Endodermal cell (in vitro differentiated cells): Measurements from ENCODE around the gene ABLIM2. TPM values are rescaled to one million over a fixed set of nuclear protein-coding genes. Genes with fewer than 3 reads are reported as not detected.
"Not testable (repeated sequence)": the region's sequence is repeated elsewhere in the genome, so short reads cannot be mapped to it uniquely, and the experiment has no call there.

Source experiments
- DNase-seq: peaks from one replicate; pipeline ENCODE4 v3.0.0-alpha.2; 2017
- H3K27ac ChIP-seq: 2 replicates; pipeline ENCODE4 v1.5.1; 2013; ENCODE audit warnings: mild to moderate bottlenecking, low read depth, low read length, moderate library complexity
- H3K27me3 ChIP-seq: 2 replicates; pipeline ENCODE4 v1.6.1; 2013; ENCODE audit warnings: mild to moderate bottlenecking, low read length, moderate library complexity; ENCODE audit not compliant: insufficient read depth, control insufficient read depth, poor library complexity, severe bottlenecking
- H3K36me3 ChIP-seq: 2 replicates; pipeline ENCODE4 v1.7.0; 2013; ENCODE audit warnings: mild to moderate bottlenecking, low read length, moderate library complexity; ENCODE audit not compliant: control insufficient read depth, insufficient read depth
- H3K4me1 ChIP-seq: one replicate; pipeline ENCODE4 v1.7.0; 2013; ENCODE audit warnings: low read length; ENCODE audit not compliant: control insufficient read depth, insufficient read depth
- H3K4me3 ChIP-seq: 2 replicates; pipeline ENCODE4 v1.5.1; 2013; ENCODE audit warnings: mild to moderate bottlenecking, low read length, moderate library complexity
- H3K9ac ChIP-seq: 2 replicates; pipeline ENCODE4 v1.6.1; 2013; ENCODE audit warnings: mild to moderate bottlenecking, low read length, moderate library complexity; ENCODE audit not compliant: poor library complexity, severe bottlenecking; ENCODE audit errors: extremely low read depth
- H3K9me3 ChIP-seq: 2 replicates; pipeline ENCODE4 v1.6.1; 2013; ENCODE audit warnings: mild to moderate bottlenecking, low read length, moderate library complexity; ENCODE audit not compliant: control insufficient read depth
- H3K27ac Mint-ChIP-seq: 2 replicates; pipeline ENCODE4 v1.8.0; 2020; ENCODE audit warnings: mixed read lengths
- H3K27me3 Mint-ChIP-seq: 2 replicates; pipeline ENCODE4 v1.8.0; 2021; ENCODE audit warnings: mild to moderate bottlenecking, mixed read lengths; ENCODE audit not compliant: insufficient read depth
- H3K36me3 Mint-ChIP-seq: 2 replicates; pipeline ENCODE4 v1.8.0; 2020; ENCODE audit warnings: low read depth, mixed read lengths
- H3K4me1 Mint-ChIP-seq: 2 replicates; pipeline ENCODE4 v1.8.0; 2020; ENCODE audit warnings: mixed read lengths
- H3K4me3 Mint-ChIP-seq: 2 replicates; pipeline ENCODE4 v1.8.0; 2020; ENCODE audit warnings: mild to moderate bottlenecking, moderate library complexity, mixed read lengths
- H3K9me3 Mint-ChIP-seq: 2 replicates; pipeline ENCODE4 v1.8.0; 2020; ENCODE audit warnings: mild to moderate bottlenecking, mixed read lengths
- WGBS, 2 experiments: methylation state at CpG; one replicate each; pipeline versions ENCODE4 v1.1.5 to v1.1.7; 2013; ENCODE audit warnings: missing lambda C conversion rate in 2 of 2, mixed read lengths in 1 of 2; ENCODE audit not compliant: insufficient coverage in 1 of 2, insufficient read length in 1 of 2; 5-methylcytosine and 5-hydroxymethylcytosine counted together
- total RNA-seq, 2 donors: library from RNA; stranded (reverse); fragmentation: NEBNext Ultra II Directional in 1 of 2; extraction: Animal tissue kit (Norgen Biotek cat#: 25700) in 1 of 2; gene quantifications; 2 replicates in 1 of 2; 3 replicates in 1 of 2; pipeline ENCODE4 v1.2.1, GENCODE V29; 2021
- TF ChIP-seq, protein P1 (sequence below): fragments of 200-600 bp; sonication (generic); conservative IDR thresholded peaks from 2 replicates; pipeline ENCODE4 v1.5.0; 2021; ENCODE audit warnings: antibody characterized with exemption, mild to moderate bottlenecking

The ABLIM2 gene
- total RNA-seq, 2 donors from 2014 or later: 0.35 to 1.6 TPM

DNA sequence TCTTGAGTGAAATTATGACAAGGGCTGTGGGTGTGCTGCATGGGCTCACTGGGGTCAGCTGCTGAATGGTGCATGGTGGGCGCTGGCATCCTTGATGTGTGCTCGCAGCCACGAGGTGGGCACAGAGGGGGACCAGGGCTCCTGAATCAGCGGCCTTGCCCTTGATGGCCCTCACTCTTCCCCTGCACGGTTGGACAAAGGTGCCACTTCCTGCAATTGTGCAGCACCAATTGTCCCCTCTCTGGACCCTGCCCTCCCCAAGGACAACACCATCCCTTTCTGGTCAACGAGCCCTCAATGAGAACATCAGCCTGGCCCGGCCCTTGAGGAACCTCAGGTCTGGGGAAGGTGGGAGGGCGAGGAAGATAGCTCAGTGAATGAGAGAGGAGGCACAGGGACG, 16.1 kb downstream of the ABLIM2 start:
- TF ChIP-seq, protein P1, sequence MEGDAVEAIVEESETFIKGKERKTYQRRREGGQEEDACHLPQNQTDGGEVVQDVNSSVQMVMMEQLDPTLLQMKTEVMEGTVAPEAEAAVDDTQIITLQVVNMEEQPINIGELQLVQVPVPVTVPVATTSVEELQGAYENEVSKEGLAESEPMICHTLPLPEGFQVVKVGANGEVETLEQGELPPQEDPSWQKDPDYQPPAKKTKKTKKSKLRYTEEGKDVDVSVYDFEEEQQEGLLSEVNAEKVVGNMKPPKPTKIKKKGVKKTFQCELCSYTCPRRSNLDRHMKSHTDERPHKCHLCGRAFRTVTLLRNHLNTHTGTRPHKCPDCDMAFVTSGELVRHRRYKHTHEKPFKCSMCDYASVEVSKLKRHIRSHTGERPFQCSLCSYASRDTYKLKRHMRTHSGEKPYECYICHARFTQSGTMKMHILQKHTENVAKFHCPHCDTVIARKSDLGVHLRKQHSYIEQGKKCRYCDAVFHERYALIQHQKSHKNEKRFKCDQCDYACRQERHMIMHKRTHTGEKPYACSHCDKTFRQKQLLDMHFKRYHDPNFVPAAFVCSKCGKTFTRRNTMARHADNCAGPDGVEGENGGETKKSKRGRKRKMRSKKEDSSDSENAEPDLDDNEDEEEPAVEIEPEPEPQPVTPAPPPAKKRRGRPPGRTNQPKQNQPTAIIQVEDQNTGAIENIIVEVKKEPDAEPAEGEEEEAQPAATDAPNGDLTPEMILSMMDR: no peak
- no peaks in the 10 kb centered on the region for H3K9me3 ChIP-seq
- no peaks in the 10 kb centered on the region for H3K27me3 ChIP-seq
- Mint-ChIP-seq H3K9me3 (peaks cover 11% of the 10 kb centered on the region), H3K4me3 (no peak overlapping the region), H3K27ac (no peak overlapping the region), H3K4me1 (peaks cover 7% of the 10 kb centered on the region), H3K27me3 (no peaks in the 10 kb centered on the region), H3K36me3 (no peaks in the 10 kb centered on the region)
- no peaks in the 10 kb centered on the region for H3K4me1 ChIP-seq
- DNase-seq: no peak
- no peaks in the 10 kb centered on the region for H3K36me3 ChIP-seq
- no peak overlapping the region for H3K4me3 ChIP-seq
- no peak overlapping the region for H3K27ac ChIP-seq
- WGBS, 2 experiments: 87 to 91% methylated on average over 5 to 9 of the region's 9 CpGs
- no peak overlapping the region for H3K9ac ChIP-seq

DNA sequence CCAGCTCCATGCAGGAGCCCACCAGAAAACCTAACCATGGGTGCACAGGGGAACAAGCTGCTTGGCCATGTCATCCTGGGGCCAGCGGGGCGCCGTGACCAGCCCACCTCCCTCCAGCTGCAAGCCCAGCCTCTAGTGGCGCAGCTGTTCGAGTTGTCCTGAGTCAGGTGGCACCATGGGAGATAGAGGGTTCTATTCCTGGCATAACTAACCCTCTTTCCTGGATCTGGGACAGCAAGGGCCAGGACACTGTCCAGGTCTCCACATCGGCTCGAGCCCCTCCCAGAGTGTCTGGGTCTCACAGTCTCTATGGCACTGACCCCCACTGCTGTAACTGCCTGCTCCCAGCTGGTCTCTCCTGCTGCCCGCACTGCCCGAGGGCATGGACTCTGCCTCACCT, 16.7 kb downstream of the ABLIM2 start:
- no peak overlapping the region for H3K4me3 Mint-ChIP-seq
- WGBS, 2 experiments: 93 to 96% methylated on average over 6 to 9 of the region's 9 CpGs
- H3K27me3 Mint-ChIP-seq: no peaks in the 10 kb centered on the region

DNA sequence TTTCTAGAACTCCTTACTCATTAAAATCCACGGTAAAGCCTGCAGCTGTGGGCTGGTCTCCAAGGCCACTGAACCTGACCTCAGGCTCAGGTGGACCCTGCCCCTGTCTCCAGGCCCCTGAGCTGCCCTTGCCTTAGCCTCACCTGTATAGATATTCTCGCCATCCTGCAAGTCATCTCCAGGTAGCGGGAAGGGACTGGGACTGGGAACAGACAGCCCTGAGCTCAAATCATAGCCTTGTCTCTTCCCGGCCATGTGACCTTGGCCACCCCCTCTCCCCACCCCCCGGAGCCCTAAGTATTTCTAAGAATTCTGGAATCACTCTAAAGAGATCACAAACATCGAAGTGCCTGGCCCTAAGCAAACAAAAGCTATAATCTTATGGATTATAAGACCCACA, 17.7 kb downstream of the ABLIM2 start:
- Histone ChIP-seq H3K36me3 (no peaks in the 10 kb centered on the region), H3K27ac (no peak overlapping the region), H3K27me3 (no peaks in the 10 kb centered on the region), H3K4me1 (no peaks in the 10 kb centered on the region), H3K9me3 (no peaks in the 10 kb centered on the region), H3K4me3 (no peak overlapping the region), H3K9ac (no peak overlapping the region)
- H3K36me3 Mint-ChIP-seq: no peaks in the 10 kb centered on the region
- no peak overlapping the region for H3K27ac Mint-ChIP-seq
- no peaks in the 10 kb centered on the region for H3K4me1 Mint-ChIP-seq
- H3K4me3 Mint-ChIP-seq: no peak overlapping the region
- no peak for DNase-seq
- WGBS, 2 experiments: 90 to 91% methylated on average over 4 to 6 of the region's 6 CpGs
- H3K9me3 Mint-ChIP-seq: peaks cover 11% of the 10 kb centered on the region
- TF ChIP-seq, protein P1: no peak
- no peaks in the 10 kb centered on the region for H3K27me3 Mint-ChIP-seq

More for the DNA sequence above, 16.7 kb downstream of the ABLIM2 start:
- Histone ChIP-seq H3K4me1 (no peaks in the 10 kb centered on the region), H3K9me3 (no peaks in the 10 kb centered on the region), H3K36me3 (no peaks in the 10 kb centered on the region), H3K27ac (no peak overlapping the region), H3K9ac (no peak overlapping the region), H3K27me3 (no peaks in the 10 kb centered on the region), H3K4me3 (no peak overlapping the region)
- no peaks in the 10 kb centered on the region for H3K36me3 Mint-ChIP-seq
- peaks cover under 1% of the 10 kb centered on the region for H3K4me1 Mint-ChIP-seq
- peaks cover 11% of the 10 kb centered on the region for H3K9me3 Mint-ChIP-seq
- DNase-seq: no peak
- TF ChIP-seq, protein P1: no peak
- H3K27ac Mint-ChIP-seq: no peak overlapping the region

DNA sequence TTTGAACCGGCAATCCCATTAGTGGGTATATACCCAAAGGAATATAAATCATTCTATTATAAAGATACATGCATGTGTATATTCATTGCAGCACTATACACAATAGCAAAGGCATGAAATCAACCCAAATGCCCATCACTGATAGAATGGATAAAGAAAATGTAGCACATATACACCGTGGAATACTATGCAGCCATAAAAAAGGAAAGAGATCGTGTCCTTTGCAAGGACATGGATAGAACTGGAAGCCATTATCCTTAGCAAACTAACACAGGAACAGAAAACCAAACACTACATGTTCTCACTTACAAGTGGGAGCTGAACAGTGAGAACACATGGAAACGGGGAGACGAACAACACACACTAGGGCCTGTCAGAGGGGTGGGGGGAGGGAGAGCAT, 18.9 kb downstream of the ABLIM2 start:
- H3K27me3 Mint-ChIP-seq, H3K9me3 ChIP-seq, H3K4me3 ChIP-seq, DNase-seq, H3K9ac ChIP-seq, H3K4me1 Mint-ChIP-seq, H3K27ac ChIP-seq, H3K4me3 Mint-ChIP-seq, H3K27ac Mint-ChIP-seq, H3K27me3 ChIP-seq, H3K36me3 Mint-ChIP-seq, H3K36me3 ChIP-seq, H3K4me1 ChIP-seq: not testable (repeated sequence)
- H3K9me3 Mint-ChIP-seq: peaks cover 11% of the 10 kb centered on the region
- 85 to 100% methylated on average over 1 to 4 of the region's 5 CpGs for WGBS, 2 experiments
